ENCODE measurements around the gene DBT.

The DBT gene

GRCh38 chr1:100250264-100250663 is 630 bp upstream of the DBT start:
- Histone ChIP-seq H3K36me3 (ENCODE audit: control insufficient read depth in 2 of 2, insufficient read depth in 1 of 2, low read length in 2 of 2) (peaks cover 0 to 3% of the 10 kb centered on the region in 2 experiments; a peak in 1 of 3 replicates), H3K4me1 (ENCODE audit: control insufficient read depth, insufficient read depth, low read length) (no peaks in the 10 kb centered on the region), H3K4me3 (ENCODE audit: low read depth, low read length) (peak overlapping the region; percentile 18; the same call in 1 of the 2 replicates), H3K9me3 (ENCODE audit: control insufficient read depth, insufficient read depth, low read depth, low read length) (no peaks in the 10 kb centered on the region), H3K27ac (ENCODE audit: extremely low read depth, low read depth, low read length) (no peak overlapping the region)
- ChIA-PET CTCF (interaction anchor here (0.8 to 1.0 kb wide), 2 partner anchors 115 to 206 kb away, joined by 3 to 4 read pairs; no protein-coding TSS in a partner anchor), POLR2A (interaction anchor here (0.7 to 2.5 kb wide), 10 partner anchors 8 to 280 kb away, joined by 3 to 28 read pairs (median 4); partner anchors contain the start of genes CDC14A, RTCA, SLC35A3 and TRMT13)
- TF ChIP-seq ZNF501 (tag by site-specific recombination; IDR thresholded peaks at IDR 0.05) (no peak), ZBTB20 (tag by site-specific recombination; IDR thresholded peaks at IDR 0.05) (0 out of 2 replicates have a peak, but pooled peaks have one; percentile 2), RBAK (tag by site-specific recombination; IDR thresholded peaks at IDR 0.05) (no peak), ZNF843 (tag by site-specific recombination; IDR thresholded peaks at IDR 0.05) (peak; percentile 38; the same call in 1 of the 2 replicates), ZEB2 (tag by site-specific recombination; IDR thresholded peaks at IDR 0.05) (no peak), ATF2 (tag by site-specific recombination; IDR thresholded peaks at IDR 0.05; ENCODE audit: low read depth) (peak; percentile 57; the same call in 1 of the 2 replicates), GLI4 (tag by site-specific recombination; IDR thresholded peaks at IDR 0.05) (no peak), ZBTB44 (tag by site-specific recombination; IDR thresholded peaks at IDR 0.05) (peak; percentile 11; the same call in 1 of the 2 replicates), BCL11A (tag by site-specific recombination; IDR thresholded peaks at IDR 0.05; ENCODE audit: low read depth) (no peak), ZNF366 (tag by site-specific recombination; conservative IDR thresholded peaks at IDR 0.05) (no peak), ZNF707 (tag by site-specific recombination; IDR thresholded peaks at IDR 0.05) (no peak), ZNF274 (IDR thresholded peaks at IDR 0.05; ENCODE audit: low read length) (no peak), ZNF274 (tag by site-specific recombination; IDR thresholded peaks at IDR 0.05; ENCODE audit: borderline replicate concordance) (no peak), SALL2 (tag by site-specific recombination; IDR thresholded peaks at IDR 0.05; ENCODE audit: borderline replicate concordance) (no peak), GLIS1 (tag by site-specific recombination; IDR thresholded peaks at IDR 0.05) (no peak), ZNF560 (tag by site-specific recombination; IDR thresholded peaks at IDR 0.05; ENCODE audit: borderline replicate concordance) (no peak), ZNF10 (tag by site-specific recombination; IDR thresholded peaks at IDR 0.05) (peak; percentile 8; the same call in 1 of the 2 replicates), GFI1B (tag by site-specific recombination; IDR thresholded peaks at IDR 0.05) (no peak), ZBTB26 (tag by site-specific recombination; optimal IDR thresholded peaks at IDR 0.05) (no peak), ZNF423 (tag by site-specific recombination; IDR thresholded peaks at IDR 0.05) (no peak), ZNF621 (tag by site-specific recombination; IDR thresholded peaks at IDR 0.05) (no peak), OVOL3 (tag by site-specific recombination; IDR thresholded peaks at IDR 0.05) (no peak), IKZF3 (tag by site-specific recombination; IDR thresholded peaks at IDR 0.05) (no peak), ZNF704 (tag by site-specific recombination; IDR thresholded peaks at IDR 0.05) (no peak), ZNF639 (tag by site-specific recombination; IDR thresholded peaks at IDR 0.05) (no peak), ZNF302 (tag by site-specific recombination; IDR thresholded peaks at IDR 0.05; ENCODE audit: low read depth) (no peak), ZNF488 (tag by site-specific recombination; IDR thresholded peaks at IDR 0.05) (no peak), ZNF148 (tag by site-specific recombination; IDR thresholded peaks at IDR 0.05; ENCODE audit: borderline replicate concordance) (no peak), ZNF239 (tag by site-specific recombination; IDR thresholded peaks at IDR 0.05) (no peak)
